NCI-H2227 treated with DMSO at 0.1 percent for 48 hours (cell line): ENCODE measurements around the gene ZMAT5.

Source experiments
- DNase-seq: peaks from one replicate; lab custom pipeline; 2025; lab: John Stamatoyannopoulos, UW

Gene ZMAT5

GRCh38 chr22:29683536-29683935, 83.3 kb downstream of the ZMAT5 start:
- DNase-seq = no peak
